Natural killer cell treated with Interleukin-12 subunit alpha and Interleukin-12 subunit beta and Interleukin-15 and Interleukin-18, amount 100 ng/mL, for 72 hours (primary cell): ENCODE data around the gene USP26. TPM values are rescaled to one million over a fixed set of nuclear protein-coding genes. Genes with fewer than 3 reads are reported as not detected.
"Not testable (repeated sequence)": the region's sequence is repeated elsewhere in the genome, so short reads cannot be mapped to it uniquely, and the experiment has no call there.

Experiments
- ATAC-seq, 2 donors: fragments of 150-1000 bp; cut with Tn5 transposase in 1 of 2; sonication (Bioruptor Pico), chemical (Tn5 transposase) in 1 of 2; 2 replicates each; pipeline ENCODE4 v1.10.0; 2021
- DNase-seq: peaks from one replicate; pipeline ENCODE4 v3.0.0; 2022; ENCODE audit warnings: low spot score
- H3K27ac Mint-ChIP-seq, 2 donors: 1 replicate in 1 of 2; 2 replicates in 1 of 2; pipeline ENCODE4 v1.8.0; 2022; ENCODE audit warnings: mixed read lengths in 2 of 2, mild to moderate bottlenecking in 1 of 2, moderate library complexity in 1 of 2
- H3K27me3 Mint-ChIP-seq, 2 donors: 1 replicate in 1 of 2; 2 replicates in 1 of 2; pipeline ENCODE4 v1.8.0; 2022; ENCODE audit warnings: mixed read lengths in 2 of 2
- H3K36me3 Mint-ChIP-seq: one replicate; pipeline ENCODE4 v1.8.0; 2022; ENCODE audit warnings: mixed read lengths
- H3K4me1 Mint-ChIP-seq, 2 donors: 1 replicate in 1 of 2; 2 replicates in 1 of 2; pipeline ENCODE4 v1.8.0; 2022; ENCODE audit warnings: low read depth in 2 of 2, mixed read lengths in 2 of 2, mild to moderate bottlenecking in 1 of 2
- H3K4me3 Mint-ChIP-seq: one replicate; pipeline ENCODE4 v1.8.0; 2022; ENCODE audit warnings: mixed read lengths
- H3K9me3 Mint-ChIP-seq: 2 replicates; pipeline ENCODE4 v1.8.0; 2022; ENCODE audit warnings: mixed read lengths
- total RNA-seq, 2 donors: library from RNA; stranded (reverse); gene quantifications; one replicate each; pipeline ENCODE4 v1.2.3, GENCODE V29; 2022

Gene USP26
- total RNA-seq, 2 donors from 2014 or later, result not detected

- Mint-ChIP-seq H3K27ac (no peak overlapping the region), H3K4me1 (no peaks in the 10 kb centered on the region)
- ATAC-seq, result no peak
Observed at GRCh38 chrX:132986556-132986955, 110.4 kb downstream of the USP26 start.

GRCh38 chrX:132984058-132984650 lies 112.8 kb downstream of the USP26 start:
- no peaks in the 10 kb centered on the region for H3K9me3 Mint-ChIP-seq
- no peaks in the 10 kb centered on the region for H3K4me1 Mint-ChIP-seq
- H3K4me3 Mint-ChIP-seq, result no peak overlapping the region
- H3K27ac Mint-ChIP-seq, result no peak overlapping the region
- ATAC-seq (no peak), DNase-seq (no peak)
- no peaks in the 10 kb centered on the region for H3K36me3 Mint-ChIP-seq
- peaks cover 12 to 15% of the 10 kb centered on the region in 2 donors for H3K27me3 Mint-ChIP-seq

More at GRCh38 chrX:132986556-132986955, 110.4 kb downstream of the USP26 start:
- no peak overlapping the region for H3K4me3 Mint-ChIP-seq
- no peaks in the 10 kb centered on the region for H3K36me3 Mint-ChIP-seq
- no peaks in the 10 kb centered on the region for H3K9me3 Mint-ChIP-seq
- H3K27me3 Mint-ChIP-seq, result peaks cover 12 to 20% of the 10 kb centered on the region in 2 donors
- DNase-seq, result no peak

GRCh38 chrX:132983496-132983895 lies 113.4 kb downstream of the USP26 start:
- Mint-ChIP-seq H3K4me3 (no peak overlapping the region), H3K36me3 (no peaks in the 10 kb centered on the region), H3K4me1 (no peaks in the 10 kb centered on the region), H3K27ac (no peak overlapping the region), H3K27me3 (peaks cover 12 to 16% of the 10 kb centered on the region in 2 donors), H3K9me3 (no peaks in the 10 kb centered on the region)
- ATAC-seq, result no peak
- DNase-seq, result no peak

- not testable (repeated sequence) for H3K27ac Mint-ChIP-seq, ATAC-seq, H3K4me3 Mint-ChIP-seq, DNase-seq, H3K9me3 Mint-ChIP-seq, H3K36me3 Mint-ChIP-seq, H3K4me1 Mint-ChIP-seq
- peaks cover 14% of the 10 kb centered on the region in 2 donors for H3K27me3 Mint-ChIP-seq
Observed at GRCh38 chrX:132980035-132980434, 116.9 kb downstream of the USP26 start.

Other genes with a start within 250 kb of the USP26 start
- under 1 TPM; 0.36 to 0.89 TPM for gene HS6ST2, start 138.5 kb downstream of the USP26 start, total RNA-seq
- not detected for gene TFDP3, start 121.2 kb upstream of the USP26 start, total RNA-seq